Heart left ventricle (tissue), 13 donors: ENCODE data around the gene YARS1.

Experiments
- POLR2A ChIP-seq, 2 donors: fragments of 450-650 bp; IDR thresholded peaks; one replicate each; pipeline ENCODE4 v1.6.1; 2017; ENCODE audit warnings: antibody characterized with exemption in 2 of 2, mild to moderate bottlenecking in 2 of 2, moderate library complexity in 2 of 2
- TF ChIP-seq, protein P1 (sequence below), 12 donors: fragments of 200-600 bp; sonication (generic) in 4 of 12; IDR thresholded peaks; one replicate each; pipeline versions ENCODE4 v1.5.0 to v1.8.0; 2018 to 2022; ENCODE audit warnings: antibody characterized with exemption in 12 of 12, mild to moderate bottlenecking in 5 of 12
- donor health status: ischemic (EF 13 %, LVEDD 7.1; RV severe dilation, severe dysfunction).
- donor health status: DM: no; HTN: yes; CAD: no.
- donor health status: DM: no; HTN: no; CAD: no.
- donor health status: ischemic (EF 25% LVEDD 6.9; RV normal size, moderate dysfunction).
- donor health status: ischemic (EF 25% LVEDD 5.7; RV mildly dilated, moderate dysfunction).
- donor health status: ischemic (EF 35%, LVEDD 5.7; RV mildly dilated, moderate dysfunction).
- donor health status: nonischemic (EF 11% LVEDD 7.7; RV severe dilation, severe dysfunction).
- donor health status: DM: yes; HTN: yes; CAD: no.
- donor health status: PGD.
- donor health status: ischemic (EF 29% LVEDD 5.4; RV normal size, mild dysfunction).
- donor health status: nonischemic (EF 23%, LVEDD 6.1; RV moderate dilation, normal function).

GRCh38 chr1:32771561-32772280, 45.4 kb downstream of the YARS1 start:
- TF ChIP-seq, protein P1, sequence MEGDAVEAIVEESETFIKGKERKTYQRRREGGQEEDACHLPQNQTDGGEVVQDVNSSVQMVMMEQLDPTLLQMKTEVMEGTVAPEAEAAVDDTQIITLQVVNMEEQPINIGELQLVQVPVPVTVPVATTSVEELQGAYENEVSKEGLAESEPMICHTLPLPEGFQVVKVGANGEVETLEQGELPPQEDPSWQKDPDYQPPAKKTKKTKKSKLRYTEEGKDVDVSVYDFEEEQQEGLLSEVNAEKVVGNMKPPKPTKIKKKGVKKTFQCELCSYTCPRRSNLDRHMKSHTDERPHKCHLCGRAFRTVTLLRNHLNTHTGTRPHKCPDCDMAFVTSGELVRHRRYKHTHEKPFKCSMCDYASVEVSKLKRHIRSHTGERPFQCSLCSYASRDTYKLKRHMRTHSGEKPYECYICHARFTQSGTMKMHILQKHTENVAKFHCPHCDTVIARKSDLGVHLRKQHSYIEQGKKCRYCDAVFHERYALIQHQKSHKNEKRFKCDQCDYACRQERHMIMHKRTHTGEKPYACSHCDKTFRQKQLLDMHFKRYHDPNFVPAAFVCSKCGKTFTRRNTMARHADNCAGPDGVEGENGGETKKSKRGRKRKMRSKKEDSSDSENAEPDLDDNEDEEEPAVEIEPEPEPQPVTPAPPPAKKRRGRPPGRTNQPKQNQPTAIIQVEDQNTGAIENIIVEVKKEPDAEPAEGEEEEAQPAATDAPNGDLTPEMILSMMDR (IDR thresholded peaks at IDR 0.05) = no peak
- no peak for TF ChIP-seq POLR2A (IDR thresholded peaks at IDR 0.05)
